ENCODE measurements around the gene MGP. TPM values are rescaled to one million over a fixed set of nuclear protein-coding genes. Genes with fewer than 3 reads are reported as not detected.

The MGP gene
- total RNA-seq, 2 experiments from 2014 or later, result not detected

GRCh38 chr12:14903386-14904098 lies 17.9 kb upstream of the MGP start:
- Histone ChIP-seq H4K20me1 (ENCODE audit: insufficient read depth, low read length) (no peaks in the 10 kb centered on the region), H3K9me3 (ENCODE audit: low read length) (no peaks in the 10 kb centered on the region), H3K9me2 (ENCODE audit: insufficient read depth, low read length) (no peaks in the 10 kb centered on the region), H3K4me2 (ENCODE audit: low read length) (no peak overlapping the region), H3K4me1 (ENCODE audit: insufficient read depth, low read length, poor library complexity, severe bottlenecking) (peaks cover 6% of the 10 kb centered on the region), H3K4me3 (ENCODE audit: low read depth, low read length, poor library complexity, severe bottlenecking) (no peak overlapping the region), H3K79me2 (ENCODE audit: insufficient read depth, low read depth, low read length) (no peaks in the 10 kb centered on the region), H3K27ac (ENCODE audit: low read depth, low read length, poor library complexity, severe bottlenecking) (no peak overlapping the region), H2AFZ (ENCODE audit: low read length) (no peak overlapping the region), H3K36me3 (ENCODE audit: insufficient read depth, low read length) (no peaks in the 10 kb centered on the region)
- TF ChIP-seq, protein P1, sequence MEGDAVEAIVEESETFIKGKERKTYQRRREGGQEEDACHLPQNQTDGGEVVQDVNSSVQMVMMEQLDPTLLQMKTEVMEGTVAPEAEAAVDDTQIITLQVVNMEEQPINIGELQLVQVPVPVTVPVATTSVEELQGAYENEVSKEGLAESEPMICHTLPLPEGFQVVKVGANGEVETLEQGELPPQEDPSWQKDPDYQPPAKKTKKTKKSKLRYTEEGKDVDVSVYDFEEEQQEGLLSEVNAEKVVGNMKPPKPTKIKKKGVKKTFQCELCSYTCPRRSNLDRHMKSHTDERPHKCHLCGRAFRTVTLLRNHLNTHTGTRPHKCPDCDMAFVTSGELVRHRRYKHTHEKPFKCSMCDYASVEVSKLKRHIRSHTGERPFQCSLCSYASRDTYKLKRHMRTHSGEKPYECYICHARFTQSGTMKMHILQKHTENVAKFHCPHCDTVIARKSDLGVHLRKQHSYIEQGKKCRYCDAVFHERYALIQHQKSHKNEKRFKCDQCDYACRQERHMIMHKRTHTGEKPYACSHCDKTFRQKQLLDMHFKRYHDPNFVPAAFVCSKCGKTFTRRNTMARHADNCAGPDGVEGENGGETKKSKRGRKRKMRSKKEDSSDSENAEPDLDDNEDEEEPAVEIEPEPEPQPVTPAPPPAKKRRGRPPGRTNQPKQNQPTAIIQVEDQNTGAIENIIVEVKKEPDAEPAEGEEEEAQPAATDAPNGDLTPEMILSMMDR (conservative IDR thresholded peaks at IDR 0.05; ENCODE audit: low read length), result no peak
- TF ChIP-seq EZH2phosphoT487 (IDR thresholded peaks at IDR 0.05; ENCODE audit: borderline replicate concordance, low read depth, low read length), result no peak
- DNase-seq (ENCODE audit: low spot score), result no peak
- intact Hi-C loops (cut with micrococcal nuclease; ENCODE audit: unreplicated experiment), result no loop called here
- POLR2A ChIA-PET, result interaction anchor here (0.6 to 1.4 kb wide), 5 partner anchors 19 to 688 kb away, joined by 3 to 5 read pairs (median 3); no protein-coding TSS in a partner anchor
- no TSS peak for BruUV-seq (replicated peaks)
- CTCF ChIA-PET (ENCODE audit: unreplicated experiment), result no interaction called here

GRCh38 chr12:14902465-14902864 lies 16.8 kb upstream of the MGP start:
- Histone ChIP-seq H3K4me1 (ENCODE audit: insufficient read depth, low read length, poor library complexity, severe bottlenecking) (peaks cover 6% of the 10 kb centered on the region), H3K4me3 (ENCODE audit: low read depth, low read length, poor library complexity, severe bottlenecking) (no peak overlapping the region), H3K4me2 (ENCODE audit: low read length) (no peak overlapping the region), H3K27ac (ENCODE audit: low read depth, low read length, poor library complexity, severe bottlenecking) (no peak overlapping the region), H2AFZ (ENCODE audit: low read length) (no peak overlapping the region), H3K36me3 (ENCODE audit: insufficient read depth, low read length) (no peaks in the 10 kb centered on the region), H3K79me2 (ENCODE audit: insufficient read depth, low read depth, low read length) (no peaks in the 10 kb centered on the region), H4K20me1 (ENCODE audit: insufficient read depth, low read length) (no peaks in the 10 kb centered on the region), H3K9me2 (ENCODE audit: insufficient read depth, low read length) (no peaks in the 10 kb centered on the region), H3K9me3 (ENCODE audit: low read length) (no peaks in the 10 kb centered on the region)
- DNase-seq (ENCODE audit: low spot score), result no peak
- intact Hi-C loops (cut with micrococcal nuclease; ENCODE audit: unreplicated experiment), result no loop called here
- BruUV-seq (replicated peaks), result no TSS peak
- POLR2A ChIA-PET, result interaction anchor here (0.6 to 1.4 kb wide), 7 partner anchors 10 to 275 kb away, joined by 3 to 5 read pairs (median 3); no protein-coding TSS in a partner anchor
- CTCF ChIA-PET (ENCODE audit: unreplicated experiment), result no interaction called here
- TF ChIP-seq, protein P1 (conservative IDR thresholded peaks at IDR 0.05; ENCODE audit: low read length), result no peak
- TF ChIP-seq EZH2phosphoT487 (IDR thresholded peaks at IDR 0.05; ENCODE audit: borderline replicate concordance, low read depth, low read length), result no peak

GRCh38 chr12:14901228-14901562 lies 15.5 kb upstream of the MGP start:
- Histone ChIP-seq H3K4me1 (ENCODE audit: insufficient read depth, low read length, poor library complexity, severe bottlenecking) (peaks cover 6% of the 10 kb centered on the region), H4K20me1 (ENCODE audit: insufficient read depth, low read length) (no peaks in the 10 kb centered on the region), H3K4me2 (ENCODE audit: low read length) (no peak overlapping the region), H3K36me3 (ENCODE audit: insufficient read depth, low read length) (no peaks in the 10 kb centered on the region), H2AFZ (ENCODE audit: low read length) (0 out of 2 replicates have a peak overlapping the region, but pooled peaks have one; percentile 3), H3K4me3 (ENCODE audit: low read depth, low read length, poor library complexity, severe bottlenecking) (no peak overlapping the region), H3K9me3 (ENCODE audit: low read length) (no peaks in the 10 kb centered on the region), H3K79me2 (ENCODE audit: insufficient read depth, low read depth, low read length) (no peaks in the 10 kb centered on the region), H3K9me2 (ENCODE audit: insufficient read depth, low read length) (no peaks in the 10 kb centered on the region), H3K27ac (ENCODE audit: low read depth, low read length, poor library complexity, severe bottlenecking) (no peak overlapping the region)
- intact Hi-C loops (cut with micrococcal nuclease; ENCODE audit: unreplicated experiment), result no loop called here
- no peak for DNase-seq (ENCODE audit: low spot score)
- TF ChIP-seq, protein P1 (conservative IDR thresholded peaks at IDR 0.05; ENCODE audit: low read length), result peak; percentile 38
- TF ChIP-seq EZH2phosphoT487 (IDR thresholded peaks at IDR 0.05; ENCODE audit: borderline replicate concordance, low read depth, low read length), result no peak
- POLR2A ChIA-PET, result interaction anchor here (0.6 to 1.2 kb wide), 3 partner anchors 12 to 82 kb away, joined by 3 to 5 read pairs (median 3); no protein-coding TSS in a partner anchor
- no TSS peak for BruUV-seq (replicated peaks)
- CTCF ChIA-PET (ENCODE audit: unreplicated experiment), result no interaction called here

Measured in OCI-LY7 (cell line).